Body of pancreas (tissue), 4 donors: ENCODE data around the gene CABP1. TPM values are rescaled to one million over a fixed set of nuclear protein-coding genes. Genes with fewer than 3 reads are reported as not detected.
A peak's percentile ranks its signal among the peaks of the same experiment; 100 is the strongest.

Source experiments
- ATAC-seq: fragments of 150-250 bp; one replicate; pipeline ENCODE4 v1.9.1; 2016
- DNase-seq, 4 donors: peaks; one replicate each; pipeline ENCODE4 v3.0.0-alpha.2; 2019
- H3K27ac ChIP-seq, 4 donors: fragments of 200-600 bp; sonication (generic); 1 replicate in 3 of 4; 2 replicates in 1 of 4; pipeline versions ENCODE4 v1.5.1 to v1.6.1; 2016 to 2019; ENCODE audit warnings: mild to moderate bottlenecking in 1 of 4, mixed read lengths in 1 of 4, moderate library complexity in 1 of 4
- H3K27me3 ChIP-seq, 2 donors: fragments of 200-600 bp; sonication (generic); one replicate each; pipeline ENCODE4 v1.6.0; 2016; ENCODE audit warnings: mild to moderate bottlenecking in 1 of 2
- H3K36me3 ChIP-seq, 2 donors: fragments of 200-600 bp; sonication (generic); replicated peaks in 1 of 2; 2 replicates each; pipeline ENCODE4 v1.5.1; 2016; ENCODE audit warnings: low read depth in 2 of 2; ENCODE audit not compliant: insufficient read depth in 1 of 2
- H3K4me1 ChIP-seq: fragments of 200-600 bp; sonication (generic); one replicate; pipeline ENCODE4 v1.6.0; 2016
- H3K4me3 ChIP-seq, 2 donors: fragments of 200-600 bp; sonication (generic); 1 replicate in 1 of 2; 2 replicates in 1 of 2; pipeline ENCODE4 v1.5.1; 2016 to 2019
- H3K9me3 ChIP-seq, 3 donors: fragments of 200-600 bp; sonication (generic); 1 replicate in 2 of 3; 2 replicates in 1 of 3; pipeline ENCODE4 v1.5.1; 2016
- CTCF ChIP-seq, 7 experiments: fragments of 450-650 bp in 4 of 7; fragments of 200-600 bp in 3 of 7; sonication (generic) in 3 of 7; IDR thresholded peaks; one replicate each; pipeline ENCODE4 v1.5.1; 2016 to 2019; ENCODE audit warnings: antibody characterized with exemption in 7 of 7
- POLR2A ChIP-seq, 3 donors: fragments of 450-650 bp; IDR thresholded peaks; one replicate each; pipeline ENCODE4 v1.6.1; 2016; ENCODE audit warnings: antibody characterized with exemption in 3 of 3, mild to moderate bottlenecking in 2 of 3
- WGBS, 2 donors: methylation state at CpG; one replicate each; pipeline ENCODE4 v1.1.5; 2017; 5-methylcytosine and 5-hydroxymethylcytosine counted together
- intact Hi-C: fragments of 100-400 bp; cut with DNase I; formaldehyde crosslinking; loops from one replicate; pipeline ENCODE4 v1.15.1; 2023
- total RNA-seq, 2 donors: library from RNA; depleted of rRNA; stranded (reverse); fragments of >200 nt; gene quantifications; one replicate each; pipeline ENCODE4 v1.1.0, GENCODE V29; 2016

Gene CABP1
- total RNA-seq, 2 donors from 2014 or later: 0.33 to 1.0 TPM

- no peaks in the 10 kb centered on the region for H3K9me3 ChIP-seq
- peaks cover 51% of the 10 kb centered on the region for H3K4me1 ChIP-seq
- no peak for TF ChIP-seq CTCF (IDR thresholded peaks at IDR 0.05)
- no peak for TF ChIP-seq POLR2A (IDR thresholded peaks at IDR 0.05)
- DNase-seq: no peak
- 41 to 72% methylated on average over 2 of the region's 2 CpGs for WGBS, 2 donors
- no peak overlapping the region for H3K4me3 ChIP-seq
- H3K36me3 ChIP-seq: peaks cover 0 to 8% of the 10 kb centered on the region in 2 donors
- intact Hi-C loops: no loop called here
- peak overlapping the region in 2 of 4 donors; percentile 2 to 96 for H3K27ac ChIP-seq
- H3K27me3 ChIP-seq: no peaks in the 10 kb centered on the region
- no peak for ATAC-seq
Measured at GRCh38 chr12:120690083-120690450, 49.6 kb downstream of the CABP1 start.

DNA sequence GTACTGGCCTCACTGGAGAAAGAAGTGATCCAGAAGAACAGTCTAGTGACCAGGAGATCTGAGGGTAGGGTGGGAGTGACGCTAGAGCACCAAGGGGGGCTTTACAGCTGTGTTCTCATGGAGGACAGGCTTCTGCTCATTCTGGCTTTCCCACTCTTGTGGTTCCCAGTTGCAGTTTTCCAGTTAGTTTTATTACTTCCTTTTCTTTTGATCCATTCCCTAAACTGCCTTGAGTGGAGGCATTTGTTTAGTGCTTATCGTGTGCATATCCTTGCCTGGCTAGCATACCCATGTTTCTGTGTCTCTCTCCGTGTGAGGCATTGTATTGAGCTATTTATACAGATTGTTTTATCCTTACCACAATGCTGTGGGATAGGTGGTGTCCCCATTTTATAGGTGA lies 50.6 kb downstream of the CABP1 start:
- DNase-seq: no peak
- intact Hi-C loops: no loop called here
- H3K27me3 ChIP-seq: no peaks in the 10 kb centered on the region
- H3K9me3 ChIP-seq: no peaks in the 10 kb centered on the region
- 32 to 35% methylated on average over 3 of the region's 3 CpGs for WGBS, 2 donors
- H3K36me3 ChIP-seq: peaks cover under 1 to 10% of the 10 kb centered on the region in 2 donors
- no peak for ATAC-seq
- peak overlapping the region in 2 of 4 donors; percentile 9 to 96 for H3K27ac ChIP-seq
- H3K4me1 ChIP-seq: peaks cover 51% of the 10 kb centered on the region
- no peak overlapping the region for H3K4me3 ChIP-seq
- TF ChIP-seq POLR2A (IDR thresholded peaks at IDR 0.05) (no peak), CTCF (IDR thresholded peaks at IDR 0.05) (no peak)

GRCh38 chr12:120692524-120693033 lies 52.2 kb downstream of the CABP1 start:
- WGBS, 2 donors: 37 to 45% methylated on average over 11 of the region's 11 CpGs
- H3K27me3 ChIP-seq: no peaks in the 10 kb centered on the region
- H3K27ac ChIP-seq: peak overlapping the region in 1 of 4 donors; percentile 41
- TF ChIP-seq CTCF (IDR thresholded peaks at IDR 0.05) (no peak), POLR2A (IDR thresholded peaks at IDR 0.05) (no peak)
- H3K4me3 ChIP-seq: no peak overlapping the region
- H3K4me1 ChIP-seq: peaks cover 51% of the 10 kb centered on the region
- ATAC-seq: no peak
- peak in 1 of 4 donors; percentile 15 for DNase-seq
- H3K36me3 ChIP-seq: peaks cover 6 to 15% of the 10 kb centered on the region in 2 donors
- no peaks in the 10 kb centered on the region for H3K9me3 ChIP-seq
- intact Hi-C loops: no loop called here

- ATAC-seq (no peak), DNase-seq (no peak)
- peaks cover 45% of the 10 kb centered on the region for H3K4me1 ChIP-seq
- no peaks in the 10 kb centered on the region for H3K9me3 ChIP-seq
- no peaks in the 10 kb centered on the region for H3K27me3 ChIP-seq
- 73 to 85% methylated on average over 3 to 4 of the region's 4 CpGs for WGBS, 2 donors
- no peak for TF ChIP-seq POLR2A (IDR thresholded peaks at IDR 0.05)
- no peak for TF ChIP-seq CTCF (IDR thresholded peaks at IDR 0.05)
- no peak overlapping the region for H3K4me3 ChIP-seq
- intact Hi-C loops: no loop called here
- H3K36me3 ChIP-seq: peaks cover 6 to 18% of the 10 kb centered on the region in 2 donors
- H3K27ac ChIP-seq: no peak overlapping the region
Measured at GRCh38 chr12:120693848-120694247, 53.4 kb downstream of the CABP1 start.

- no peak for TF ChIP-seq POLR2A (IDR thresholded peaks at IDR 0.05)
- no peak for ATAC-seq
- peaks cover 6 to 22% of the 10 kb centered on the region in 2 donors for H3K36me3 ChIP-seq
- 65 to 67% methylated on average over 6 of the region's 6 CpGs for WGBS, 2 donors
- H3K4me1 ChIP-seq: peaks cover 36% of the 10 kb centered on the region
- intact Hi-C loops: no loop called here
- H3K9me3 ChIP-seq: no peaks in the 10 kb centered on the region
- H3K27ac ChIP-seq: no peak overlapping the region
- no peak overlapping the region for H3K4me3 ChIP-seq
- DNase-seq: no peak
- H3K27me3 ChIP-seq: no peaks in the 10 kb centered on the region
Measured at GRCh38 chr12:120696626-120697025, 56.2 kb downstream of the CABP1 start.
